SU-DHL-6 (cell line): ENCODE measurements around the gene STMN1.

Experiments
- CTCF ChIP-seq: fragments of 200-600 bp; sonication (generic); IDR thresholded peaks from one replicate; pipeline ENCODE4 v1.5.1; 2017; ENCODE audit warnings: antibody characterized with exemption, mild to moderate bottlenecking, low read length, moderate library complexity; ENCODE audit not compliant: insufficient read depth, poor library complexity, severe bottlenecking
- EZH2phosphoT487 ChIP-seq: fragments of 200-600 bp; sonication (generic), shearing (Covaris generic); conservative IDR thresholded peaks from 2 replicates; pipeline ENCODE4 v1.6.1; 2018; ENCODE audit warnings: mild to moderate bottlenecking, antibody characterized with exemption, low read length, moderate library complexity, mixed read lengths

- TF ChIP-seq CTCF (no peak), EZH2phosphoT487 (no peak)
Observed at GRCh38 chr1:25944986-25945385, 38.8 kb upstream of the STMN1 start.
